Fibroblast of the aortic adventitia (primary cell): ENCODE results near the gene CDKN2AIP. TPM values are rescaled to one million over a fixed set of nuclear protein-coding genes. Genes with fewer than 3 reads are reported as not detected.
"Not testable (repeated sequence)": the region's sequence is repeated elsewhere in the genome, so short reads cannot be mapped to it uniquely, and the experiment has no call there.

Experiments
- DNase-seq: peaks from one replicate; pipeline ENCODE4 v3.0.0-alpha.2; 2010; ENCODE audit warnings: low read depth
- H3K4me3 ChIP-seq: 2 replicates; pipeline ENCODE4 v1.5.1; 2011; ENCODE audit warnings: low read depth, mild to moderate bottlenecking, control low read depth, low read length, moderate library complexity
- total RNA-seq: library from RNA; depleted of rRNA; stranded (reverse); fragments of >200 nt; gene quantifications from 2 replicates; pipeline ENCODE4 v1.2.3, GENCODE V29; 2012; ENCODE audit warnings: low replicate concordance
- TF ChIP-seq, protein P1 (sequence below): IDR thresholded peaks from 2 replicates; pipeline ENCODE4 v1.5.1; 2011; ENCODE audit warnings: mild to moderate bottlenecking, low read length, control low read depth, inconsistent platforms; ENCODE audit not compliant: insufficient read depth

The CDKN2AIP gene
- total RNA-seq, 1 donor, result 18.4 TPM

DNA sequence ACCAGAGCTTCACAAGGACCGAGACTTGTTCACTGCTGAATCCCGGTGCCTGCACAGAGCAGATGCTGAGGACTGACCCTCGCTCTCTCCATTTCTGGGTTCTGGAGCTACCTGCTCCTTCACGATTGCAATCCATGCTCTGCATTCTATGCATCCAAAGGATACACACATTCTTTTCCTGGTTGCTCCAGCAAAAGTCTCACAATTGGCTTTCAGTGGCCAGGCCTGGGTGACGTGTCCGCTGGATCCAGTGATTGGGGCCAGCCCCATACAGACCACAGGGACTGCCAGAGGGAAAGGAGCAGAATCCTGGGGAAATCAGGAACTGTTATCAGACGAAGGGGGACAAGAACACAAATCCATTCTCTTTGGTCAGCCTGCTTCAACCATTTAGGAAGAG, 14.9 kb upstream of the CDKN2AIP start:
- no peak overlapping the region for H3K4me3 ChIP-seq
- TF ChIP-seq, protein P1, sequence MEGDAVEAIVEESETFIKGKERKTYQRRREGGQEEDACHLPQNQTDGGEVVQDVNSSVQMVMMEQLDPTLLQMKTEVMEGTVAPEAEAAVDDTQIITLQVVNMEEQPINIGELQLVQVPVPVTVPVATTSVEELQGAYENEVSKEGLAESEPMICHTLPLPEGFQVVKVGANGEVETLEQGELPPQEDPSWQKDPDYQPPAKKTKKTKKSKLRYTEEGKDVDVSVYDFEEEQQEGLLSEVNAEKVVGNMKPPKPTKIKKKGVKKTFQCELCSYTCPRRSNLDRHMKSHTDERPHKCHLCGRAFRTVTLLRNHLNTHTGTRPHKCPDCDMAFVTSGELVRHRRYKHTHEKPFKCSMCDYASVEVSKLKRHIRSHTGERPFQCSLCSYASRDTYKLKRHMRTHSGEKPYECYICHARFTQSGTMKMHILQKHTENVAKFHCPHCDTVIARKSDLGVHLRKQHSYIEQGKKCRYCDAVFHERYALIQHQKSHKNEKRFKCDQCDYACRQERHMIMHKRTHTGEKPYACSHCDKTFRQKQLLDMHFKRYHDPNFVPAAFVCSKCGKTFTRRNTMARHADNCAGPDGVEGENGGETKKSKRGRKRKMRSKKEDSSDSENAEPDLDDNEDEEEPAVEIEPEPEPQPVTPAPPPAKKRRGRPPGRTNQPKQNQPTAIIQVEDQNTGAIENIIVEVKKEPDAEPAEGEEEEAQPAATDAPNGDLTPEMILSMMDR, result no peak
- no peak for DNase-seq

DNA sequence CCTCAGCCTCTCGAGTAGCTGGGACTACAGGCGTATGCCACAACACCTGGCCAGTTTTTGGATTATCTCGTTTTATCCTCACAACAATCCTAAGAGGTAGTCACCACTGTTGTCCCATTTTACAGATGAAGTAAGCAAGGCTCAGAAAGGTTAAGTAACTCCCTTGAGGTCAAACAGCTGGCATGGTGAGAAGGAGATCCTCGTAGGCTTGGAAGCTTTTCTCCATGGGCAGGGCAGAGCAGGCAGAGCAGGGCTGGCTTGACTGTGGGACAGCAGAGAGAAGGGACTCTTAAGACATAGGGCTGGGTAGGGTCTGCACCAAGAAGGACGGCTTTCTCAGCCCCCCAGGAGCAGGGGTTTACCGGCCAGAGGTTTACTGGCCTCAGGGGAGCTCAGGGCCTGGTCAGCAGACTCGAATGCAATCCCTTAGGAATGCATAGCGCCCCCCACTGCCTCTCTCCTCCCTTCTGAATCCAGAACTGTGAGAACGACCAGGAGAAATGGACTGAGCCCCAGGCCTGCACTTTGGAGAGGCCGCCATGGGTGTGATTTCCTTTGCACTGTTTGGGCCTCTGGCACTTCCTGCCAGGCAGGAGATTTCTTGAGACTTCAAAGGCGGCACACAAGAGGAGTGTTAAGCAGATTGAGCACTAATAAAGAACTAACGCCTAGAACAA, 14.0 kb upstream of the CDKN2AIP start:
- TF ChIP-seq, protein P1, result no peak

GRCh38 chr4:183430994-183431347, 13.5 kb upstream of the CDKN2AIP start:
- TF ChIP-seq, protein P1, result no peak
- H3K4me3 ChIP-seq, result no peak overlapping the region
- no peak for DNase-seq

More for the DNA sequence above, 14.0 kb upstream of the CDKN2AIP start:
- no peak overlapping the region for H3K4me3 ChIP-seq
- no peak for DNase-seq

- TF ChIP-seq, protein P1, result no peak
- DNase-seq, result no peak
- H3K4me3 ChIP-seq, result no peak overlapping the region
Measured at GRCh38 chr4:183431614-183432013, 12.8 kb upstream of the CDKN2AIP start.

DNA sequence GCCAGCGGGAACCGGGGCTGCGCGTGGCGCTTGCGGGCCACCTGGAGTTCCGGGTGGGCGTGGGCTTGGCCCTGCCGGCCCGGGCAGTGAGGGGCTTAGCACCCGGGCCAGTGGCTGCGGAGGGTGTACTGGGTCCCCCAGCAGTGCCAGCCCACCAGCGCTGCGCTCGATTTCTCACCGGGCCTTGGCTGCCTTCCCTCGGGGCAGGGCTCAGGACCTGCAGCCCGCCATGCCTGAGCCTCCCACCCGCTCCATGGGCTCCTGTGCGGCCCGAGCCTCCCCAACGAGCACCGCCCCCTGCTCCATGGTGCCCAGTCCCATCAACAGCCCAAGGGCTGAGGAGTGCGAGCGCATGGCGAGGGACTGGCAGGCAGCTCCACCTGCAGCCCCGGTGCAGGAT, 11.3 kb upstream of the CDKN2AIP start:
- H3K4me3 ChIP-seq, DNase-seq: not testable (repeated sequence)

- DNase-seq, result no peak
- H3K4me3 ChIP-seq, result no peak overlapping the region
- TF ChIP-seq, protein P1, result no peak
Measured at GRCh38 chr4:183434264-183434663, 10.2 kb upstream of the CDKN2AIP start.

DNA sequence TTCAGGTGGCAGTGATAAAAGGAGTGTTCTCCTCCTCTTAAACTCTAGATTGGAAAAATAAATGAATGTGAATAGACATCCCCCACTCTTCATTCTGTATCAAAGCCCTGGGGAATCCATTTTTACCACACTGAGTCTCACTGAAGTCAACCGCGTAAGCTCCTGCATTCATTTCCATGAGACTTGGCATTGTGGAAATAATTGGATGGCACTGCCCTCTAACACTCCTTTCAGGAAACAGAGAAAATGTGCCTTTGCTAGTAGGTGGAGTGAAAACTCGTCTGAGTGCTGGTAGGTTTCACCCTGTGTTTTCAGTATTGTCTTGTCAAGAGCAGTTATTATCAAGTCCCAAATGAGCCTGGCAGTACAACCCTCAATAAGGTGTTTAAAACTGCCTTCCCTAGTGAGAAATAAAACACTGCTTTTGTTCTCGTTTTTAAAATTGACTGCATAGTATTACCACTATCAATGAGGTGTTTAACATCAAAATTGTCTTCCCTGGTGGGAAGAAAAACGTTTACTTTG, 9.7 kb upstream of the CDKN2AIP start:
- H3K4me3 ChIP-seq, result no peak overlapping the region
- TF ChIP-seq, protein P1, result no peak
- DNase-seq, result no peak
